Head of caudate nucleus (tissue), 42 donors: ENCODE measurements around the gene KISS1R.
"Not testable (repeated sequence)": the region's sequence is repeated elsewhere in the genome, so short reads cannot be mapped to it uniquely, and the experiment has no call there.

Experiments used
- DNase-seq, 42 donors: peaks; one replicate each; pipeline versions ENCODE4 v3.0.0 to v3.0.0-alpha.2; 2020 to 2021; ENCODE audit warnings: mixed read lengths in 7 of 42
- intact Hi-C: fragments of 100-400 bp; cut with DNase I; formaldehyde crosslinking; loops from one replicate; pipeline ENCODE4 v1.15.0; 2022

The KISS1R gene

DNA sequence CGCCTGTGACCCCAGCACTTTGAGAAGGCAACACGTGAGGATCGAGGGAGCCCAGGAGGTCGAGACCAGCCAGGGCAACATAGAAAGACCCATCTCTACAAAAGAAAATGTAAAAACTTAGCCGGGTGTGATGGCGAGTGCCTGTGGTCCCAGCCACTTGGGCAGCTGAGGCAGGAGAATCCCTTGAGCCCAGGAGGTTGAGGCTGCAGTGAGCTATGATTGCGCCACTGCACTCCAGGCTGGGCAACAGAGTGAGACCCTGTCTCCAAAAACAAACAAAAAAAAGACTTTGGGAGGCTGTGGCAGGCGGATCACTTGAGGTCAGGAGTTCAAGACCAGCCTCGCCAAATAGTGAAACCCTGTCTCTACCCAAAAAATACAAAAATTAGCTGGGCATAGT, 40.4 kb downstream of the KISS1R start:
- DNase-seq, intact Hi-C loops: not testable (repeated sequence)

- DNase-seq, result peak; percentile 15 to 89 (median 61)
- intact Hi-C loops, result no loop called here
Observed at GRCh38 chr19:958967-959855, 42.1 kb downstream of the KISS1R start.

- intact Hi-C loops, result no loop called here
Observed at GRCh38 chr19:960020-960419, 42.9 kb downstream of the KISS1R start.

DNA sequence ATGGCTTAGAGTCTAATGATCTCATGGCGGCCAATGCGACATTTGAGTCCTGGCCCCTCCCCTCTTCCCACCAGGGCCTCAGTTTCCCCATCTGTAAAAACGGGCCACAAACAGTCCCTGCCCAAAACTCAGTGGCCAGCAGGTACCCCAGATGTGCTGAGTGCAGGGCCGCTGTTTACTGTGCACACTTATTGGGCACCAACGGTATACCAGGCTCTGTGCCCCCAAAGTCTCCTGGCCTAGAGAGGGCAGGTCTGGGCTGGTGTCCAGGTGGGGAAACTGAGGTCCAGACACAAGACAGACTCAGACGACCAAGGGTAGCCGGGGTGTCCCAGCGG, 43.4 kb downstream of the KISS1R start:
- intact Hi-C loops, result no loop called here
- no peak for DNase-seq

More at GRCh38 chr19:960020-960419, 42.9 kb downstream of the KISS1R start:
- DNase-seq, result no peak

- intact Hi-C loops, result no loop called here
- DNase-seq, result no peak
Observed at GRCh38 chr19:961866-962620, 44.9 kb downstream of the KISS1R start.

GRCh38 chr19:962683-963400, 45.7 kb downstream of the KISS1R start:
- DNase-seq, result no peak
- intact Hi-C loops, result no loop called here

- intact Hi-C loops, result no loop called here
- no peak for DNase-seq
Observed at GRCh38 chr19:963486-963951, 46.4 kb downstream of the KISS1R start.

GRCh38 chr19:964116-964520, 47.0 kb downstream of the KISS1R start:
- DNase-seq, result no peak
- intact Hi-C loops, result no loop called here

DNA sequence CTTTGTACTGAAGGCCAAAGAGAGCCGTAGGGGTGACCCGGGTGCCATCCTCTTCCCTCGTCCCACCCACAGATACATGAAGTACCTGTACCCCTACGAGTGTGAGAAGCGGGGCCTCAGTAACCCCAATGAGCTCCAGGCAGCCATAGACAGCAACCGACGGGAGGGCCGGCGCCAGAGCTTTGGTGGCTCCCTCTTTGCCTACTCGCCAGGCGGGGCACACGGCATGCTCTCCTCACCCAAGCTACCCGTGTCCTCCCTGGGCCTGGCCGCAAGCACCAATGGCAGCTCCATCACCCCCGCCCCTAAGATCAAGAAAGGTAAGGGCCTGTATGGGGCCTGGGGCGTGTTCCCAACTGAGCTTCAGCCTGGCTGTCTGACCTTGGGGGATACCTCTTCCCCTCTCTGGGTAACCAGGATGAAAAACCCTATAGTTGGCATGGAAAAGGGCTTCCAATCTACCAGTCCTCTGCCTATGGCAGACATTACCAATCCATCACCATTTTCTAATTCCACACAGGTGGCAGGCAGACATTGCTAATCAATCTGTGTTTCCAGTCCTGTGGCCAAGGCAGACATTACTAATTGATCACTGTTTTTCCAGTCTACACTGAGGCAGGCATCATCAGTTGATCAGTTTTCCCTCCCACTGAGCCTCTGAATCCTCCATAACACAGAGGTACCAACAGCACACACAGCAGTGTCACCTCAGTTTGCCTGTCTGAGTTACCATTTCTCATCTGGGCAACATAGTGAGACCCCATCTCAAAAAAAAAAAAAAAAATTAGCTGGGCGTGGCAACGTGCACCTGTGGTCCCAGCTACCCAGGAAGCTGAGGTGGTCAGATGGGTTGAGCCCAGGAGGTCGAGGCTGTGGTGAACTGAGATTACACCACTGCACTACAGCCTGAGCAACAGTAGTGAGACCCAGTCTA, 47.9 kb downstream of the KISS1R start:
- intact Hi-C loops, result no loop called here
- no peak for DNase-seq

- DNase-seq, result no peak
- intact Hi-C loops, result no loop called here
Observed at GRCh38 chr19:966485-967088, 49.5 kb downstream of the KISS1R start.
